Endodermal cell (in vitro differentiated cells): ENCODE measurements around the gene SSC5D. TPM values are rescaled to one million over a fixed set of nuclear protein-coding genes. Genes with fewer than 3 reads are reported as not detected.

ENCODE experiments used
- DNase-seq: peaks from one replicate; pipeline ENCODE4 v3.0.0-alpha.2; 2017
- H3K27ac ChIP-seq: 2 replicates; pipeline ENCODE4 v1.5.1; 2013; ENCODE audit warnings: mild to moderate bottlenecking, low read depth, low read length, moderate library complexity
- H3K27me3 ChIP-seq: 2 replicates; pipeline ENCODE4 v1.6.1; 2013; ENCODE audit warnings: mild to moderate bottlenecking, low read length, moderate library complexity; ENCODE audit not compliant: insufficient read depth, control insufficient read depth, poor library complexity, severe bottlenecking
- H3K36me3 ChIP-seq: 2 replicates; pipeline ENCODE4 v1.7.0; 2013; ENCODE audit warnings: mild to moderate bottlenecking, low read length, moderate library complexity; ENCODE audit not compliant: control insufficient read depth, insufficient read depth
- H3K4me1 ChIP-seq: one replicate; pipeline ENCODE4 v1.7.0; 2013; ENCODE audit warnings: low read length; ENCODE audit not compliant: control insufficient read depth, insufficient read depth
- H3K4me3 ChIP-seq: 2 replicates; pipeline ENCODE4 v1.5.1; 2013; ENCODE audit warnings: mild to moderate bottlenecking, low read length, moderate library complexity
- H3K9ac ChIP-seq: 2 replicates; pipeline ENCODE4 v1.6.1; 2013; ENCODE audit warnings: mild to moderate bottlenecking, low read length, moderate library complexity; ENCODE audit not compliant: poor library complexity, severe bottlenecking; ENCODE audit errors: extremely low read depth
- H3K9me3 ChIP-seq: 2 replicates; pipeline ENCODE4 v1.6.1; 2013; ENCODE audit warnings: mild to moderate bottlenecking, low read length, moderate library complexity; ENCODE audit not compliant: control insufficient read depth
- H3K27ac Mint-ChIP-seq: 2 replicates; pipeline ENCODE4 v1.8.0; 2020; ENCODE audit warnings: mixed read lengths
- H3K27me3 Mint-ChIP-seq: 2 replicates; pipeline ENCODE4 v1.8.0; 2021; ENCODE audit warnings: mild to moderate bottlenecking, mixed read lengths; ENCODE audit not compliant: insufficient read depth
- H3K36me3 Mint-ChIP-seq: 2 replicates; pipeline ENCODE4 v1.8.0; 2020; ENCODE audit warnings: low read depth, mixed read lengths
- H3K4me1 Mint-ChIP-seq: 2 replicates; pipeline ENCODE4 v1.8.0; 2020; ENCODE audit warnings: mixed read lengths
- H3K4me3 Mint-ChIP-seq: 2 replicates; pipeline ENCODE4 v1.8.0; 2020; ENCODE audit warnings: mild to moderate bottlenecking, moderate library complexity, mixed read lengths
- H3K9me3 Mint-ChIP-seq: 2 replicates; pipeline ENCODE4 v1.8.0; 2020; ENCODE audit warnings: mild to moderate bottlenecking, mixed read lengths
- CTCF ChIP-seq: fragments of 200-600 bp; sonication (generic); conservative IDR thresholded peaks from 2 replicates; pipeline ENCODE4 v1.5.0; 2021; ENCODE audit warnings: antibody characterized with exemption, mild to moderate bottlenecking
- WGBS, 2 experiments: methylation state at CpG; one replicate each; pipeline versions ENCODE4 v1.1.5 to v1.1.7; 2013; ENCODE audit warnings: missing lambda C conversion rate in 2 of 2, mixed read lengths in 1 of 2; ENCODE audit not compliant: insufficient coverage in 1 of 2, insufficient read length in 1 of 2; 5-methylcytosine and 5-hydroxymethylcytosine counted together
- total RNA-seq, 2 donors: library from RNA; stranded (reverse); fragmentation: NEBNext Ultra II Directional in 1 of 2; extraction: Animal tissue kit (Norgen Biotek cat#: 25700) in 1 of 2; gene quantifications; 2 replicates in 1 of 2; 3 replicates in 1 of 2; pipeline ENCODE4 v1.2.1, GENCODE V29; 2021

The SSC5D gene
- total RNA-seq, 2 donors from 2014 or later, result 1.4 to 2.4 TPM

GRCh38 chr19:55539090-55539984 is 51.1 kb downstream of the SSC5D start:
- Mint-ChIP-seq H3K9me3 (no peaks in the 10 kb centered on the region), H3K4me3 (no peak overlapping the region), H3K27me3 (peaks cover 18% of the 10 kb centered on the region), H3K36me3 (no peaks in the 10 kb centered on the region), H3K27ac (no peak overlapping the region), H3K4me1 (no peaks in the 10 kb centered on the region)
- DNase-seq, result no peak
- Histone ChIP-seq H3K36me3 (no peaks in the 10 kb centered on the region), H3K4me3 (no peak overlapping the region), H3K27ac (no peak overlapping the region), H3K9me3 (no peaks in the 10 kb centered on the region), H3K27me3 (no peaks in the 10 kb centered on the region), H3K9ac (no peak overlapping the region), H3K4me1 (no peaks in the 10 kb centered on the region)
- no peak for TF ChIP-seq CTCF
- 92% methylated on average over 30 to 33 of the region's 33 CpGs for WGBS, 2 experiments

GRCh38 chr19:55540619-55541018 is 52.4 kb downstream of the SSC5D start:
- no peak for DNase-seq
- TF ChIP-seq CTCF, result no peak
- Histone ChIP-seq H3K36me3 (no peaks in the 10 kb centered on the region), H3K9me3 (no peaks in the 10 kb centered on the region), H3K27me3 (no peaks in the 10 kb centered on the region), H3K4me1 (no peaks in the 10 kb centered on the region), H3K4me3 (no peak overlapping the region), H3K27ac (no peak overlapping the region), H3K9ac (no peak overlapping the region)
- Mint-ChIP-seq H3K9me3 (no peaks in the 10 kb centered on the region), H3K27me3 (peaks cover 22% of the 10 kb centered on the region), H3K27ac (no peak overlapping the region), H3K4me3 (no peak overlapping the region), H3K4me1 (peaks cover under 1% of the 10 kb centered on the region), H3K36me3 (no peaks in the 10 kb centered on the region)
- 65 to 79% methylated on average over 7 to 10 of the region's 10 CpGs for WGBS, 2 experiments

GRCh38 chr19:55541091-55541490 is 52.9 kb downstream of the SSC5D start:
- Histone ChIP-seq H3K4me3 (no peak overlapping the region), H3K36me3 (no peaks in the 10 kb centered on the region), H3K4me1 (no peaks in the 10 kb centered on the region), H3K27ac (no peak overlapping the region), H3K9me3 (no peaks in the 10 kb centered on the region), H3K9ac (no peak overlapping the region), H3K27me3 (no peaks in the 10 kb centered on the region)
- Mint-ChIP-seq H3K36me3 (no peaks in the 10 kb centered on the region), H3K27ac (no peak overlapping the region), H3K4me3 (no peak overlapping the region), H3K9me3 (no peaks in the 10 kb centered on the region), H3K4me1 (peaks cover 5% of the 10 kb centered on the region), H3K27me3 (peaks cover 23% of the 10 kb centered on the region)
- TF ChIP-seq CTCF, result no peak
- DNase-seq, result no peak
- 92 to 96% methylated on average over 14 to 19 of the region's 19 CpGs for WGBS, 2 experiments
